K562 (cell line): ENCODE measurements around the gene CCSER1. TPM values are rescaled to one million over a fixed set of nuclear protein-coding genes. Genes with fewer than 3 reads are reported as not detected.

Source experiments
- ATAC-seq: fragments of 200-7000 bp; cut with Tn5 transposase; 3 replicates; pipeline ENCODE4 v1.9.1; 2020; ENCODE audit warnings: moderate library complexity
- BruUV-seq: library from RNA; stranded (reverse); fragments of 400-500 nt; replicated peaks from 2 replicates; lab custom pipeline; 2021; lab: Mats Ljungman, UMichigan
- CTCF ChIA-PET: fragments of 300-600 bp; formaldehyde crosslinking; extraction: SDS; loops from one replicate; lab custom pipeline; 2021; ENCODE audit warnings: low intra/inter-chr PET ratio; lab: Yijun Ruan, JAX
- POLR2A ChIA-PET: fragments of 300-600, 350-650 bp; sonication (Branson Sonifier 250); formaldehyde crosslinking; extraction: SDS; loops from one replicate; lab custom pipeline; 2021; ENCODE audit warnings: antibody characterized with exemption, inconsistent platforms; lab: Yijun Ruan, JAX
- DNase-seq, 4 experiments: peaks; one replicate each; pipeline versions ENCODE4 v3.0.0 to v3.0.0-alpha.2; 2011 to 2018; ENCODE audit warnings: low spot score in 3 of 4, mixed read lengths in 3 of 4; ENCODE audit errors: extremely low read depth in 1 of 4
- FAIRE-seq: peaks from 2 replicates; lab custom pipeline; 2011; peaks lifted over from hg19 to GRCh38; lab: Jason Lieb, UNC
- H2AFZ ChIP-seq: 2 replicates; pipeline ENCODE4 v1.6.0; 2011; ENCODE audit warnings: low read depth, low read length, control low read depth, inconsistent platforms
- H3K27ac ChIP-seq: fragments of 200-600 bp; 3 replicates; pipeline ENCODE4 v1.8.0; 2011; ENCODE audit warnings: low read depth, mild to moderate bottlenecking, control low read depth, inconsistent platforms, low read length, moderate library complexity, mixed read lengths; ENCODE audit errors: extremely low read depth
- H3K27me3 ChIP-seq, 2 experiments: fragments of 300-600 bp in 1 of 2; 2 replicates in 1 of 2; 3 replicates in 1 of 2; pipeline versions ENCODE4 v1.6.0 to v1.8.0; 2011; ENCODE audit warnings: inconsistent platforms in 2 of 2, low read length in 2 of 2, mild to moderate bottlenecking in 1 of 2, mixed read lengths in 1 of 2, moderate library complexity in 1 of 2; ENCODE audit not compliant: control insufficient read depth in 2 of 2, insufficient read depth in 2 of 2
- H3K36me3 ChIP-seq: fragments of 300-600 bp; 3 replicates; pipeline ENCODE4 v1.8.0; 2011; ENCODE audit warnings: mild to moderate bottlenecking, low read length, inconsistent platforms; ENCODE audit not compliant: control insufficient read depth, insufficient read depth
- H3K4me1 ChIP-seq, 2 experiments: fragments of 200-600 bp in 1 of 2; replicated peaks in 1 of 2; 2 replicates in 1 of 2; 3 replicates in 1 of 2; pipeline versions ENCODE4 v1.5.1 to v1.8.0; 2011; ENCODE audit warnings: inconsistent platforms in 2 of 2, low read length in 2 of 2, mild to moderate bottlenecking in 1 of 2, mixed read lengths in 1 of 2, moderate library complexity in 1 of 2; ENCODE audit not compliant: control insufficient read depth in 2 of 2, insufficient read depth in 2 of 2
- H3K4me2 ChIP-seq: 2 replicates; pipeline ENCODE4 v1.6.1; 2011; ENCODE audit warnings: low read length, control low read depth, inconsistent platforms, mixed read lengths; ENCODE audit not compliant: insufficient read depth
- H3K4me3 ChIP-seq: fragments of 200-600 bp; sonication (generic), shearing (Covaris generic); 2 replicates; pipeline ENCODE4 v1.5.1; 2016; ENCODE audit warnings: control low read depth, inconsistent platforms
- H3K79me2 ChIP-seq: fragments of 200-600 bp; 3 replicates; pipeline ENCODE4 v1.8.0; 2011; ENCODE audit warnings: low read length, inconsistent platforms; ENCODE audit not compliant: control insufficient read depth, insufficient read depth
- H3K9ac ChIP-seq, 2 experiments: 2 replicates each; pipeline versions ENCODE4 v1.6.0 to v1.6.1; 2011; ENCODE audit warnings: low read depth in 2 of 2, low read length in 2 of 2, control low read depth in 1 of 2, inconsistent platforms in 1 of 2, mild to moderate bottlenecking in 1 of 2, mixed read lengths in 1 of 2; ENCODE audit not compliant: insufficient read depth in 1 of 2
- H3K9me1 ChIP-seq: one replicate; pipeline ENCODE4 v1.6.0; 2011; ENCODE audit warnings: inconsistent platforms, mild to moderate bottlenecking, low read length, moderate library complexity; ENCODE audit not compliant: control insufficient read depth, insufficient read depth
- H3K9me3 ChIP-seq: replicated peaks from 2 replicates; pipeline ENCODE4 v1.5.1; 2011; ENCODE audit warnings: low read depth, low read length, inconsistent platforms; ENCODE audit not compliant: control insufficient read depth, insufficient read depth
- H4K20me1 ChIP-seq: replicated peaks from 2 replicates; pipeline ENCODE4 v1.6.1; 2011; ENCODE audit warnings: low read length, inconsistent platforms, mixed read lengths; ENCODE audit not compliant: control insufficient read depth, insufficient read depth
- CBFA2T2 ChIP-seq: fragments of 450-650 bp; conservative IDR thresholded peaks from 2 replicates; pipeline ENCODE4 v1.6.1; 2017; ENCODE audit warnings: mild to moderate bottlenecking
- CBFA2T3 ChIP-seq: fragments of 450-650 bp; IDR thresholded peaks from 2 replicates; pipeline ENCODE4 v1.6.1; 2017
- FOXK1 ChIP-seq: sonication (generic); formaldehyde crosslinking; IDR thresholded peaks from 2 replicates; pipeline ENCODE4 v1.8.0; 2022; ENCODE audit warnings: missing genetic modification reagents, mild to moderate bottlenecking, borderline replicate concordance
- IFI16 ChIP-seq: fragments of 250-450 bp; sonication (Bioruptor Pico); IDR thresholded peaks from 2 replicates; pipeline ENCODE4 v2.1.2; 2022; ENCODE audit warnings: mild to moderate bottlenecking, inconsistent platforms
- NFRKB ChIP-seq: fragments of 450-650 bp; IDR thresholded peaks from 2 replicates; pipeline ENCODE4 v1.6.1; 2016; ENCODE audit warnings: low read depth
- NR1H2 ChIP-seq: sonication (generic); formaldehyde crosslinking; IDR thresholded peaks from 2 replicates; pipeline ENCODE4 v1.4.0; 2020; ENCODE audit warnings: mild to moderate bottlenecking, missing genetic modification reagents
- SRF ChIP-seq, 2 experiments: fragments of 250-450, 450-650 bp in 1 of 2; sonication (Bioruptor Pico) in 1 of 2; sonication (generic) in 1 of 2; formaldehyde crosslinking; IDR thresholded peaks; 2 replicates each; pipeline versions ENCODE4 v1.5.0 to v1.5.1; 2020 to 2022; ENCODE audit warnings: mild to moderate bottlenecking in 1 of 2, missing genetic modification reagents in 1 of 2
- STAG1 ChIP-seq: sonication (generic); formaldehyde crosslinking; IDR thresholded peaks from 2 replicates; pipeline ENCODE4 v1.5.0; 2020; ENCODE audit warnings: missing genetic modification reagents, borderline replicate concordance
- VEZF1 ChIP-seq: fragments of 200-800 bp; sonication (Bioruptor generic); IDR thresholded peaks from 2 replicates; pipeline ENCODE4 v1.6.1; 2017; ENCODE audit warnings: missing genetic modification characterization, missing compliant biosample characterization
- ZC3H11A ChIP-seq: IDR thresholded peaks from 2 replicates; pipeline ENCODE4 v1.6.1; 2012; ENCODE audit warnings: low read depth, low read length, improper control_type of control experiment
- ZNF696 ChIP-seq: fragments of 250-450 bp; sonication (Bioruptor Pico); conservative IDR thresholded peaks from 2 replicates; pipeline ENCODE4 v1.4.0; 2020; ENCODE audit warnings: mild to moderate bottlenecking, moderate library complexity
- WGBS: fragments of 100-300 bp; shearing (Covaris generic); methylation state at CpG from one replicate; pipeline ENCODE4 v1.1.6; 2016; ENCODE audit warnings: low coverage, mixed read lengths; ENCODE audit not compliant: insufficient coverage; ENCODE audit errors: missing lambda C conversion rate; 5-methylcytosine and 5-hydroxymethylcytosine counted together
- in situ Hi-C: fragments of 300-500 bp; cut with MboI; formaldehyde crosslinking; loops from 4 replicates; pipeline ENCODE4 v1.15.0; 2018; ENCODE audit warnings: inconsistent platforms, mixed read lengths
- intact Hi-C: fragments of 100-400 bp; cut with micrococcal nuclease; formaldehyde crosslinking; loops from 2 replicates; pipeline ENCODE4 v1.14.2; 2022
- polyA plus RNA-seq, 8 experiments: library from polyadenylated mRNA; depleted of rRNA in 4 of 8; stranded (reverse) in 5 of 8; unstranded in 3 of 8; fragments of >200 nt; fragmentation: Nextera tagmentation in 2 of 8; fragmentation: Illumina TruSeq in 1 of 8; extraction: Ambion mirVana in 2 of 8; extraction: Trizol in 1 of 8; gene quantifications; 2 replicates each; pipeline versions ENCODE4 v1.2.1 to v1.2.3, GENCODE V29; 2011 to 2014; ENCODE audit warnings: inconsistent platforms in 1 of 8, missing spikeins in 1 of 8
- total RNA-seq, 7 experiments: library from RNA; depleted of rRNA in 6 of 7; stranded (reverse); fragments of >200 nt in 6 of 7; fragmentation: Illumina TruSeq in 2 of 7; extraction: Trizol in 2 of 7; gene quantifications; 2 replicates each; pipeline versions ENCODE4 v1.2.1 to v1.2.3, GENCODE V29; 2011 to 2021; ENCODE audit warnings: low replicate concordance in 1 of 7
- TF ChIP-seq, protein P1 (sequence below): fragments of 250-450 bp; sonication (Bioruptor Pico); IDR thresholded peaks from 2 replicates; pipeline ENCODE4 v1.8.0; 2021; ENCODE audit warnings: borderline replicate concordance, mild to moderate bottlenecking, moderate library complexity; ENCODE audit not compliant: poor library complexity, severe bottlenecking
- TF ChIP-seq, protein P2 (sequence below), 2 experiments: fragments of 450-650 bp in 1 of 2; sonication (generic) in 1 of 2; formaldehyde crosslinking in 1 of 2; IDR thresholded peaks in 1 of 2; conservative IDR thresholded peaks in 1 of 2; 2 replicates each; pipeline versions ENCODE4 v1.6.1 to v1.8.1; 2016 to 2023; ENCODE audit warnings: mild to moderate bottlenecking in 2 of 2, moderate library complexity in 2 of 2, inconsistent platforms in 1 of 2, missing genetic modification reagents in 1 of 2
- TF ChIP-seq, protein P3 (sequence below): fragments of 200-800 bp; sonication (Bioruptor generic); IDR thresholded peaks from 2 replicates; pipeline ENCODE4 v1.6.1; 2016; ENCODE audit warnings: missing genetic modification characterization, missing compliant biosample characterization

The CCSER1 gene
- total and polyA plus RNA-seq, 9 of the 15 experiments (the other 6 are each of a cell fraction or from before 2014, with no cell fraction given) = not detected

DNA sequence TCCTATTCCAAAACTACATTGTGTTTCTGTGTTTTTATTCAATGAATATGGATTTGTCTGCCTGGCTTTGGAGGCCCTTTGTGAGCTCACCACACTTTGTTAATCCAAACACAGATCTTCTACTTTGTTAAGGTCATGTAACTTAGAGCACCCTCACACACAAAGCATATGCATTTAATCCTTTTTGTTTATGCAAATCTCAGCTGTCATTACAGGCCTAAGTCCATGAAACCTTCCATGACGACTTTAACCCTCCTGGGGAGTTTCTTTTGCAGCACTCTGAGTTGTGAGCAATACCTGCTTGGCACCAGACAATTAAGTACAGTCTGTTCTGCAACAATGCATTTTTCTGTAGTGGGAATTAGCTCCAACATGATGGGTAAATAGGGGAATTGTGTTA is 14.9 kb downstream of the CCSER1 start (continued):
- TF ChIP-seq ZNF696 (CRISPR knock-in tag) (no peak), STAG1 (CRISPR knock-in tag) (no peak), FOXK1 (CRISPR knock-in tag) (no peak), SRF (CRISPR knock-in tag; IDR thresholded peaks at IDR 0.05) (no peak), CBFA2T2 (no peak)

- in situ Hi-C loops = no loop called here
- H2AFZ ChIP-seq = no peak overlapping the region
- H3K27me3 ChIP-seq = no peaks in the 10 kb centered on the region
- H4K20me1 ChIP-seq = no peaks in the 10 kb centered on the region
- H3K36me3 ChIP-seq = no peaks in the 10 kb centered on the region
- H3K79me2 ChIP-seq = no peaks in the 10 kb centered on the region
- DNase-seq (no peak), FAIRE-seq (no peak), ATAC-seq (no peak)
- no TSS peak for BruUV-seq
- no peaks in the 10 kb centered on the region for H3K9me3 ChIP-seq
- no peak overlapping the region for H3K27ac ChIP-seq
- no peak overlapping the region for H3K4me2 ChIP-seq
- intact Hi-C loops = no loop called here
- no peaks in the 10 kb centered on the region for H3K4me1 ChIP-seq
- H3K9me1 ChIP-seq = no peaks in the 10 kb centered on the region
- CTCF ChIA-PET = no interaction called here
- H3K4me3 ChIP-seq = no peak overlapping the region
- no peak overlapping the region for H3K9ac ChIP-seq
- WGBS = 0% methylated on average over 2 of the region's 2 CpGs
- POLR2A ChIA-PET = no interaction called here
- no peak for TF ChIP-seq NR1H2
- TF ChIP-seq VEZF1 (CRISPR knock-in tag) = no peak
- TF ChIP-seq IFI16 (CRISPR knock-in tag) = no peak
- TF ChIP-seq, protein P1, sequence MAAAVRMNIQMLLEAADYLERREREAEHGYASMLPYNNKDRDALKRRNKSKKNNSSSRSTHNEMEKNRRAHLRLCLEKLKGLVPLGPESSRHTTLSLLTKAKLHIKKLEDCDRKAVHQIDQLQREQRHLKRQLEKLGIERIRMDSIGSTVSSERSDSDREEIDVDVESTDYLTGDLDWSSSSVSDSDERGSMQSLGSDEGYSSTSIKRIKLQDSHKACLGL = no peak
- no peak for TF ChIP-seq CBFA2T3
- TF ChIP-seq, protein P2, sequence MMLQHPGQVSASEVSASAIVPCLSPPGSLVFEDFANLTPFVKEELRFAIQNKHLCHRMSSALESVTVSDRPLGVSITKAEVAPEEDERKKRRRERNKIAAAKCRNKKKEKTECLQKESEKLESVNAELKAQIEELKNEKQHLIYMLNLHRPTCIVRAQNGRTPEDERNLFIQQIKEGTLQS (IDR thresholded peaks at IDR 0.05) = no peak
- TF ChIP-seq, protein P2 (CRISPR knock-in tag; conservative IDR thresholded peaks at IDR 0.05) = no peak
- no peak for TF ChIP-seq ZC3H11A
- TF ChIP-seq, protein P3, sequence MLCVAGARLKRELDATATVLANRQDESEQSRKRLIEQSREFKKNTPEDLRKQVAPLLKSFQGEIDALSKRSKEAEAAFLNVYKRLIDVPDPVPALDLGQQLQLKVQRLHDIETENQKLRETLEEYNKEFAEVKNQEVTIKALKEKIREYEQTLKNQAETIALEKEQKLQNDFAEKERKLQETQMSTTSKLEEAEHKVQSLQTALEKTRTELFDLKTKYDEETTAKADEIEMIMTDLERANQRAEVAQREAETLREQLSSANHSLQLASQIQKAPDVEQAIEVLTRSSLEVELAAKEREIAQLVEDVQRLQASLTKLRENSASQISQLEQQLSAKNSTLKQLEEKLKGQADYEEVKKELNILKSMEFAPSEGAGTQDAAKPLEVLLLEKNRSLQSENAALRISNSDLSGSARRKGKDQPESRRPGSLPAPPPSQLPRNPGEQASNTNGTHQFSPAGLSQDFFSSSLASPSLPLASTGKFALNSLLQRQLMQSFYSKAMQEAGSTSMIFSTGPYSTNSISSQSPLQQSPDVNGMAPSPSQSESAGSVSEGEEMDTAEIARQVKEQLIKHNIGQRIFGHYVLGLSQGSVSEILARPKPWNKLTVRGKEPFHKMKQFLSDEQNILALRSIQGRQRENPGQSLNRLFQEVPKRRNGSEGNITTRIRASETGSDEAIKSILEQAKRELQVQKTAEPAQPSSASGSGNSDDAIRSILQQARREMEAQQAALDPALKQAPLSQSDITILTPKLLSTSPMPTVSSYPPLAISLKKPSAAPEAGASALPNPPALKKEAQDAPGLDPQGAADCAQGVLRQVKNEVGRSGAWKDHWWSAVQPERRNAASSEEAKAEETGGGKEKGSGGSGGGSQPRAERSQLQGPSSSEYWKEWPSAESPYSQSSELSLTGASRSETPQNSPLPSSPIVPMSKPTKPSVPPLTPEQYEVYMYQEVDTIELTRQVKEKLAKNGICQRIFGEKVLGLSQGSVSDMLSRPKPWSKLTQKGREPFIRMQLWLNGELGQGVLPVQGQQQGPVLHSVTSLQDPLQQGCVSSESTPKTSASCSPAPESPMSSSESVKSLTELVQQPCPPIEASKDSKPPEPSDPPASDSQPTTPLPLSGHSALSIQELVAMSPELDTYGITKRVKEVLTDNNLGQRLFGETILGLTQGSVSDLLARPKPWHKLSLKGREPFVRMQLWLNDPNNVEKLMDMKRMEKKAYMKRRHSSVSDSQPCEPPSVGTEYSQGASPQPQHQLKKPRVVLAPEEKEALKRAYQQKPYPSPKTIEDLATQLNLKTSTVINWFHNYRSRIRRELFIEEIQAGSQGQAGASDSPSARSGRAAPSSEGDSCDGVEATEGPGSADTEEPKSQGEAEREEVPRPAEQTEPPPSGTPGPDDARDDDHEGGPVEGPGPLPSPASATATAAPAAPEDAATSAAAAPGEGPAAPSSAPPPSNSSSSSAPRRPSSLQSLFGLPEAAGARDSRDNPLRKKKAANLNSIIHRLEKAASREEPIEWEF (CRISPR knock-in tag) = no peak
- TF ChIP-seq NFRKB = no peak
Observed at GRCh38 chr4:90145319-90145718, 18.1 kb downstream of the CCSER1 start.
